Measurements from ENCODE around the gene SLC12A8. TPM values are rescaled to one million over a fixed set of nuclear protein-coding genes. Genes with fewer than 3 reads are reported as not detected.

Gene SLC12A8
- total RNA-seq, 1 donor from 2014 or later: 11.8 TPM

DNA sequence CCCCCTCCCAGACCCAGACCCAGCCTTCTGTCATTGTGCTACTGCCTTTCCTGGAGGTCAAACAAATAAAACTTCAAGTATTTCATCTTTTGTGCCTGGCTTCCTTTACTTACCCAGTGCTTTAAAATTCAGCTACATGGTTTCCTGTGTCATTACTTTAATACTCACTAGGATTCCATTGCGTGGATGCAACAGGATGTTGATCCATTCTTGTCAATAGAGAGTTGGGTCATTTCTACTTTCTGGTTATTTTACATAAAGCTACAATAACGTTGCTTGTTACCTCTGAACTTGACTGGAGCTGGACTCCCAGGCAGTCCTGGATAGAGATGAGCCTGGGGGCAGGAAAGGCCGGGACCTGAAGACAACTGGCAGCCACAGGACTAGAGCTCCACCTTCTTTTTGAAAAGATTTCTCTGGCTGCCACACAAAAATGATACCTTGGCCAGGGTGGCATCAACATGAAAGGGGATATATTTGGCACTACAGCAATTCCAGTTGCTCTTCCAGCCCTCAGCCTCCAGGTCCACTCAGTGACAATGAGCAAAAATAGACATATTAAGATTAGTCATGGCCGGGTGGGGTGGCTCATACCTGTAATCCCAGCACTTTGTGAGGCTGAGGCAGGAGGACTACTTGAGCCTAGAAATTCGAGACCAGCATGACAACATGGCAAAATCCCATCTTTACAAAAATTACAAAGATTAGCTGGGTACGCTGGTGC is 133.4 kb downstream of the SLC12A8 start:
- H3K4me1 ChIP-seq: no peaks in the 10 kb centered on the region
- intact Hi-C loops (cut with DNase I): no loop called here
- no peaks in the 10 kb centered on the region for H3K36me3 ChIP-seq
- TF ChIP-seq, protein P1, sequence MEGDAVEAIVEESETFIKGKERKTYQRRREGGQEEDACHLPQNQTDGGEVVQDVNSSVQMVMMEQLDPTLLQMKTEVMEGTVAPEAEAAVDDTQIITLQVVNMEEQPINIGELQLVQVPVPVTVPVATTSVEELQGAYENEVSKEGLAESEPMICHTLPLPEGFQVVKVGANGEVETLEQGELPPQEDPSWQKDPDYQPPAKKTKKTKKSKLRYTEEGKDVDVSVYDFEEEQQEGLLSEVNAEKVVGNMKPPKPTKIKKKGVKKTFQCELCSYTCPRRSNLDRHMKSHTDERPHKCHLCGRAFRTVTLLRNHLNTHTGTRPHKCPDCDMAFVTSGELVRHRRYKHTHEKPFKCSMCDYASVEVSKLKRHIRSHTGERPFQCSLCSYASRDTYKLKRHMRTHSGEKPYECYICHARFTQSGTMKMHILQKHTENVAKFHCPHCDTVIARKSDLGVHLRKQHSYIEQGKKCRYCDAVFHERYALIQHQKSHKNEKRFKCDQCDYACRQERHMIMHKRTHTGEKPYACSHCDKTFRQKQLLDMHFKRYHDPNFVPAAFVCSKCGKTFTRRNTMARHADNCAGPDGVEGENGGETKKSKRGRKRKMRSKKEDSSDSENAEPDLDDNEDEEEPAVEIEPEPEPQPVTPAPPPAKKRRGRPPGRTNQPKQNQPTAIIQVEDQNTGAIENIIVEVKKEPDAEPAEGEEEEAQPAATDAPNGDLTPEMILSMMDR (IDR thresholded peaks at IDR 0.05): no peak
- H3K4me3 ChIP-seq: no peak overlapping the region
- H3K27ac ChIP-seq: no peak overlapping the region
- DNase-seq: no peak
- H3K9me3 ChIP-seq: no peaks in the 10 kb centered on the region
- H3K27me3 ChIP-seq: no peaks in the 10 kb centered on the region
- no peak for ATAC-seq

DNA sequence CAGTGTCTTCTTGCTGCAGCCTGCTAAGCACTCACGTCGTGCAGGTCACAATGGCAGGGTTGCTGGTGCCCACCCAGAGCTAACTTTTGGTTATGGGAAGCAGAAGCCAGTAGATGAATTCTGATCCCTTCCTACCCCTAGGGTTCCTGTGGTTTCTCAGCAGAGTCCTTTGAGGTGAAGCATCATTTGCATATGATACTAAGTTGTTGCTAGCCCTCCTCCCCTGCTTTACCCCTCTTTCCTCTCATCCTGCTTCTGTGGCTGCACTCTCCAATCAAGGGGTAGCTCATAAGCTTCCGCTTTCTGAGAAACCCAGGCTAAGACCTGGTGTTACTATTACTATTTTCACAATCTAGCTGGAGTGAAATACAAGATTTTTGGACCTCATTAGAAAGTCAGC is 134.7 kb downstream of the SLC12A8 start:
- Histone ChIP-seq H3K27me3 (no peaks in the 10 kb centered on the region), H3K9me3 (no peaks in the 10 kb centered on the region), H3K4me3 (no peak overlapping the region), H3K4me1 (no peaks in the 10 kb centered on the region), H3K27ac (no peak overlapping the region), H3K36me3 (no peaks in the 10 kb centered on the region)
- TF ChIP-seq, protein P1 (IDR thresholded peaks at IDR 0.05): no peak
- ATAC-seq (no peak), DNase-seq (no peak)
- intact Hi-C loops (cut with DNase I): no loop called here

DNA sequence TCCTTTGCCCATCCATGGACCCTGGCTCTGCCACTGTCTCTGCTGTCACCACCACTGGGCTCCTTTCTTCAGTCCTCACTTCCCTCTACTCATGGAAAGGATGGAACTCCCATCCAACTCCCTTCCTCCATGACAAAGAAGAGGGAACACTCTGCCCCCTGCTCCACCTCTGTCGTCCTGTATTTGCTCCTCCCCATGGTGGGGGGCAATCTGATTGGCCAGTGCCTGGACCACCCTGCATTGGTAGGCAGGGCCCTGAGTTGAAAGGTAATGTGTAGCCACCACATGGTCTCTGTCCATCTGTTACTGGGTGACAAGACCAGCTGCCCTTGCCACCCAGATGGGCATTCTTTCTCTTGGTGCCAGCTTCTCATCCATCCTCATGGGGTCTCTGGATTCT is 136.1 kb downstream of the SLC12A8 start:
- no peaks in the 10 kb centered on the region for H3K27me3 ChIP-seq
- no peaks in the 10 kb centered on the region for H3K9me3 ChIP-seq
- H3K36me3 ChIP-seq: no peaks in the 10 kb centered on the region
- no peak overlapping the region for H3K4me3 ChIP-seq
- DNase-seq: no peak
- H3K4me1 ChIP-seq: no peaks in the 10 kb centered on the region
- intact Hi-C loops (cut with DNase I): no loop called here
- no peak overlapping the region for H3K27ac ChIP-seq
- TF ChIP-seq, protein P1 (IDR thresholded peaks at IDR 0.05): no peak
- no peak for ATAC-seq

DNA sequence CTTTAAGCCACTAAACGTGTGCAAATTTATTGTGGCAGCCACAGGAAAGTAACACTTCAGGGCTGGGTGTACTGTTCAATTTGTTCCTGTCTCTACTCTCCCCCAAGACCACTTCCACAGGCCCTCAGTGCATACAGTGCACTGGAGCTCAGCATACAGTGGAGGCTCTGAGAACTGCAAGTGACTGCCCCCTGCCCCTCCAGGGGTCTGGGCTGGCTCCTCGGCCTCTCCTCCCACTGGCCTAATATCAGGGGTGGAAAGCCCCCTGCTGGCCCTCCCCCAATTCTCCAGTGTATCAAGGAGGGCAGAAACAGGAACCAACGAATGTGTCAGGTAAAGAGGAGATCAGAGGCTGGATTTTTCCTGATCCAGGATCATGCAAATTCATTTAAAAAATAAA is 136.8 kb downstream of the SLC12A8 start:
- intact Hi-C loops (cut with DNase I): no loop called here
- TF ChIP-seq, protein P1 (IDR thresholded peaks at IDR 0.05): no peak
- H3K9me3 ChIP-seq: no peaks in the 10 kb centered on the region
- H3K27ac ChIP-seq: no peak overlapping the region
- ATAC-seq (peak; percentile 31), DNase-seq (no peak)
- H3K4me3 ChIP-seq: no peak overlapping the region
- H3K27me3 ChIP-seq: no peaks in the 10 kb centered on the region
- H3K36me3 ChIP-seq: no peaks in the 10 kb centered on the region
- H3K4me1 ChIP-seq: no peaks in the 10 kb centered on the region

DNA sequence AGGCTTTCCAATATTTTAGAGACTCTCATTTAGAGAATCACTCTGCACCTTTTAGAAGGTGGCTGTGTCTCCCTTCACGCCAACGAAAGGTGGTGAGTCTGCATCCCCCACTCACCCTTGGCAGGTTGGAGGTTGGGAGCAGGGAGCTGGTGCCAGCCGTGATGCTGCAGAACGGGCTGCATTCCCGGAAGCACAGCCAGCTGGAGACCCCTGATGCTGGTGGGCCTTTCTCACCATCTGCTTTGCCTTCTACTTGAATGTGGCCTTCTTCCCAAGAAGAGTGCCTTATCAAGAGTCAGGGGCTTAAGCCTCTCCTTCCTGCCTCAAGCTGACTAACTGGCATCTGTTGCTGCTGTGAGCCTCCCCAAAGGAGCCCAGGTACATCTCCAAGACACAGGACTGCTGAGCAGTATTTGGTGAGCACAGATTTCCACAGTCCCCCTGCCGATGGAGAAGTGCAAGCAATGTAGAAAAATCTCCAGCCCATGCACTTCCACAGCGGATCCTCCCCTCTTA is 139.1 kb downstream of the SLC12A8 start:
- ATAC-seq (no peak), DNase-seq (no peak)
- intact Hi-C loops (cut with DNase I): no loop called here
- Histone ChIP-seq H3K27me3 (no peaks in the 10 kb centered on the region), H3K4me3 (no peak overlapping the region), H3K27ac (no peak overlapping the region), H3K9me3 (no peaks in the 10 kb centered on the region), H3K36me3 (no peaks in the 10 kb centered on the region), H3K4me1 (no peaks in the 10 kb centered on the region)
- TF ChIP-seq, protein P1 (IDR thresholded peaks at IDR 0.05): no peak

All from upper lobe of right lung (tissue), 1 donor.